D721Med (cell line): ENCODE measurements around the gene ADGRL3.
A peak's percentile ranks its signal among the peaks of the same experiment; 100 is the strongest.

Experiments
- DNase-seq: peaks from one replicate; pipeline ENCODE4 v3.0.0; 2011; ENCODE audit warnings: low spot score; ENCODE audit not compliant: insufficient read length
- FAIRE-seq: peaks from 2 replicates; lab custom pipeline; 2011; peaks lifted over from hg19 to GRCh38; lab: Jason Lieb, UNC
- CTCF ChIP-seq: IDR thresholded peaks from 2 replicates; pipeline ENCODE4 v1.5.1; 2012; ENCODE audit warnings: mild to moderate bottlenecking, control low read depth; ENCODE audit not compliant: insufficient read depth; ENCODE audit errors: missing control alignments

ADGRL3 gene

GRCh38 chr4:62057031-62057430 is 856.9 kb downstream of the ADGRL3 start:
- TF ChIP-seq CTCF = no peak
- FAIRE-seq = no peak
- DNase-seq = no peak

GRCh38 chr4:62058571-62058970 is 858.4 kb downstream of the ADGRL3 start:
- TF ChIP-seq CTCF = no peak
- DNase-seq (no peak), FAIRE-seq (no peak)

- FAIRE-seq = no peak
- no peak for DNase-seq
- no peak for TF ChIP-seq CTCF
These were observed 870.2 kb downstream of the ADGRL3 start for GRCh38 chr4:62070291-62070852.

- DNase-seq (no peak), FAIRE-seq (no peak)
- no peak for TF ChIP-seq CTCF
These were observed 875.0 kb downstream of the ADGRL3 start for GRCh38 chr4:62075089-62075488.

GRCh38 chr4:62075521-62075920 is 875.4 kb downstream of the ADGRL3 start:
- DNase-seq (no peak), FAIRE-seq (no peak)
- no peak for TF ChIP-seq CTCF

- no peak for DNase-seq
- TF ChIP-seq CTCF = no peak
- FAIRE-seq = peak; percentile 21
These were observed 877.3 kb downstream of the ADGRL3 start for GRCh38 chr4:62077406-62077805.

GRCh38 chr4:62080431-62080830 is 880.3 kb downstream of the ADGRL3 start:
- FAIRE-seq (no peak), DNase-seq (no peak)
- no peak for TF ChIP-seq CTCF
